Mucosa of stomach (tissue), 1 donor: Measurements from ENCODE around the gene CANT1.
"Not testable (repeated sequence)": the region's sequence is repeated elsewhere in the genome, so short reads cannot be mapped to it uniquely, and the experiment has no call there.

Source experiments
- H3K27me3 ChIP-seq: one replicate; pipeline ENCODE4 v1.7.0; 2013; ENCODE audit warnings: mild to moderate bottlenecking, low read length; ENCODE audit not compliant: control insufficient read depth, insufficient read depth
- H3K36me3 ChIP-seq: one replicate; pipeline ENCODE4 v1.7.0; 2013; ENCODE audit warnings: low read length; ENCODE audit not compliant: control insufficient read depth, insufficient read depth
- H3K4me1 ChIP-seq: one replicate; pipeline ENCODE4 v1.7.0; 2013; ENCODE audit warnings: mild to moderate bottlenecking, low read length; ENCODE audit not compliant: control insufficient read depth, insufficient read depth
- H3K4me3 ChIP-seq: one replicate; pipeline ENCODE4 v1.7.0; 2013; ENCODE audit warnings: low read length
- H3K9ac ChIP-seq: one replicate; pipeline ENCODE4 v1.7.0; 2013; ENCODE audit warnings: mild to moderate bottlenecking, low read length, moderate library complexity
- H3K9me3 ChIP-seq: one replicate; pipeline ENCODE4 v1.7.0; 2013; ENCODE audit warnings: mild to moderate bottlenecking, low read length, moderate library complexity; ENCODE audit not compliant: control insufficient read depth
- donor health status: Pancreatic carcinoma.

Gene CANT1

DNA sequence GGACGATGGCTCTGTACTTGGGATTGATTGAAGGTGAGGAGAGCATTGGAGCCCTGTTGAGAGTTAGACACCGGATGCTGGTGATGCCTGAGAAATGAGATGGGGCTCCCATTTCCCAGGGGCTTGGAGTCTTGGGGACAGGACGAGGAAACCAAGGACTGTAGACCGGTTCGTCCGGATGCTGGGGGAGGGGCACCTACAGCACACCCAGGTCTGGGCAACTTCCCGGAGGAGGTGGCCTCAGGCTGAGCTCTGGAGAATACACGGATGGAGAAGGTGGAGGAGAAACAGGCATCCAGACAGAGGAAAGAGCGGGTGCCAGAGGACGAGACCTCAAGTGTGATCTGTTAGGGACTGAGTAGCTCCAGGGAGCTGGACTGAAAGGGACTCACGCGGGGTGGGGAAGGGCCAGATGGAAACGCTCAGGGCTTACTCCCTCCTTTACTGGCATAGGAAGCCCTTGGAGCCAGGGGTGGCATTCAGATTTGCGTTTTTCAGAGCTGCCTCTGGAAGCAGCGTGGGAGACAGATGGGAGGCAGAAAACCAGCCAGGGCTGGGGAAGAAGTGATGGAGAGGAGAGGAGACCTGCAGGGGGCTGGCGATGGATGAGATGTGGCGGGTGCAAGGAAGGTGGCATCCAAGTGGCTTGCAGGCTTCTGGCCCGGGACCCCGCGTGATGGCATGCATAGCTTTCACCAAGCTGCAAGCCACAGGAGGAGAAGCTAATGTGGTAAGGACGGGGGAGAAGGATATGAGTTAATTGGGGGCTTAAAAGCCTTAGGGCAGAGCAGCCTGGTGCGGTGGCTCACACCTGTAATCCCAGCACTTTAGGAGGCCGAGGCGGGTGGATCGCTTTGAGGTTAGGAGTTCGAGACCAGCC lies 22.7 kb upstream of the CANT1 start:
- no peaks in the 10 kb centered on the region for H3K36me3 ChIP-seq
- H3K9me3 ChIP-seq: no peaks in the 10 kb centered on the region
- H3K9ac ChIP-seq: no peak overlapping the region
- H3K4me1 ChIP-seq: peaks cover 34% of the 10 kb centered on the region
- H3K4me3 ChIP-seq: no peak overlapping the region
- H3K27me3 ChIP-seq: peaks cover 19% of the 10 kb centered on the region

- not testable (repeated sequence) for H3K4me3 ChIP-seq, H3K9ac ChIP-seq, H3K36me3 ChIP-seq, H3K9me3 ChIP-seq
- Histone ChIP-seq H3K27me3 (peaks cover 21% of the 10 kb centered on the region), H3K4me1 (peaks cover 46% of the 10 kb centered on the region)
Observed at GRCh38 chr17:79030636-79031035, 21.1 kb upstream of the CANT1 start.

DNA sequence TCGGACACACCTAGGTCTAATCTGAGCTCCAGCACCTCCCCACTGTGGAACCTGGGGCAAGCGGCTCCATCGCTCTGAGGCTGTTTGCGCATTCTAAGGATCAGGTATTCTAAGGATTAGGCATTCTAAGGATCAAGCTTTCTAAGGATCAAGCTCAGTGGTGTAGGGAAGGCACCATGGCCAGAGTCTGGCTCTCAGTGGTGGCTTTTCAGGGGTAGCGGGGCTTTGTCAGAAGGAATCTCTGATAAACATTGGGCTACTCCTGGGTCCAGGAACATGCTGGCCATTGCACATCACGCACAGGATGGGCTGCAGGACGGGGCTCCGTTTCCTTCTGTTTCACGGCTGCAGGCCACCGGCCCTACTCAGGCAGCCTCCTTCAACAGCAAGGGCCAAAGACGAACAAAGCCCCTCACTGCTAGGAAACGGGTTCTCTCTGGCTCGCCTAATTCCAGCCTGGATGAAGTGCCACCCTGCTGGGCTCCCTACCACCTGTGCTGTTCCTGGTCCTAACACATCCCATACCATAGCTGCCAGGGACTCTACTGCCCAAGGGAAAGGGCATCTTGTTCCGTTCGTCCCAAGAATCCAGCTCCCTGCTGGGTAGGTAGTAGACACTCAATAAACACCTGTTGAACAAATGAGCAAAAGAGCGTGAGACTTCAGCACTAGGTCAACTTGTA lies 19.9 kb upstream of the CANT1 start:
- Histone ChIP-seq H3K4me1 (peaks cover 53% of the 10 kb centered on the region), H3K36me3 (no peaks in the 10 kb centered on the region), H3K9ac (no peak overlapping the region), H3K9me3 (no peaks in the 10 kb centered on the region), H3K4me3 (no peak overlapping the region), H3K27me3 (peaks cover 31% of the 10 kb centered on the region)

DNA sequence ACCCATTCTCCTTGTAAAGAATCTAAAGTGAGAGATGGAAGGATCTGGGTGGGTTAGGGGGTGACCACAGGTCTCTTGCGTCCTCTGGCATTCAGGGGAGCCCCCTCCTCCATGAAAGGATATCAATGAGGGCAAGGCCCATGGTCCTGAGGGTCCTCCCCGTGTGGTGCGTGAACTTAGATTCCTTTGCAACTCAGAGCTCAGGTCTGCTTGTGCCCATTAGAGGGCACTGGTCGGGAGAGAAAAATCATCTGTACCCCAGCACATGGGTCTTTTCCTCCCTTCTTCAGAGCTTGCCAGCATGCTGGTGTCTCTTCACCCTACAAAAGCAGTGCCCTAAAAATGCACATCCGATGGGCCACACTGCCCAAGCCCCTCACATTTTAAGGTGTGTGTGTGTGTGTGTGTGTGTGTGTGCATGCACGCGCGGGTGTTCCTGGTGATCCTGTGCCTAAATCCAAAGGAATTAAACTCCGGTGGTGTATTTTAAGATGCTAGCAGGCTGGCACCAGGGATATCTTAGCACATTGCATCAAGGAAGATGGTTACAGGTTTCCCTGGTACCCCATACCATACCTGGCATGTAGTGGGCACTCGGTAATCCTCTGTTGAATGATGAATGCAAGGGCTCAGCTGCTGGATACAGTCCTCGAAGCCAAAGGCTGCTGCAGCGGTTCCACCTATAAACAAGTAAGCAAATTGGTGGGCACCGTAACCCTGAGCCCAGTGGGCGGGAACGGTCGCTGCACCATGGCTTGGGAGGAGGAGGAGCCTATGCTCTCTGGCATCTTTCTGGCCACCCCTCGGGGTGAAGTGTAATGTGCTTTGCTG lies 19.1 kb upstream of the CANT1 start:
- no peak overlapping the region for H3K4me3 ChIP-seq
- H3K27me3 ChIP-seq: peaks cover 38% of the 10 kb centered on the region
- peaks cover 49% of the 10 kb centered on the region for H3K4me1 ChIP-seq
- no peak overlapping the region for H3K9ac ChIP-seq
- no peaks in the 10 kb centered on the region for H3K9me3 ChIP-seq
- no peaks in the 10 kb centered on the region for H3K36me3 ChIP-seq

DNA sequence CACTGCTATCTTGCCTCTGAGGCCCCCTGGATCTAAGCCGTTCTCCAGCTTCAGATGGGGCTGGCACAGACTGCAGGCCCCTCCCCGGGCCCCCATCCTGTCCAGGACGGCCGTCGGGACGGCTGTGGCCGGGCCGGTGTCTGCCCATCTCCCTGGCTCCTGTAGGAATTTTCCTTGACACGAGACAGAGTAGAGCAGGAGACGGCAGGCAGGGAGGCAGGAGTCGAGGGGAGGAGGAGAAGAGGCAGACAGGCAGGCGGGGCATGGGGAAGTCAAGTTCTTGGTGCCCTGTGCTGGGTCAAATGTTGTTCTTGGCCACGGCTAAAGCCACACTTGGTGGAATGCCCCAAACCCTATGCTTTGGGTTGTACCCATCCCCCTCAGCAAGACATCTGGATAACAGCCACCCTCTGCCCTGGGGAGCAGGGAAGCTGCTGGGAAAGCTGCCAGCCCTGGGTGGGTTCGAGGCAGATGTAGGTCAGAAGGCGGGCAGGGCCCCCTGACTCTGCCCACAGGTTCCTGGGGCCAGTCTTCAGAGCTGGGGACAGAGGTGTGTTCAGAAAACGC lies 18.4 kb upstream of the CANT1 start:
- peaks cover 55% of the 10 kb centered on the region for H3K4me1 ChIP-seq
- H3K4me3 ChIP-seq: no peak overlapping the region
- H3K9me3 ChIP-seq: no peaks in the 10 kb centered on the region
- no peak overlapping the region for H3K9ac ChIP-seq
- H3K36me3 ChIP-seq: no peaks in the 10 kb centered on the region
- peaks cover 43% of the 10 kb centered on the region for H3K27me3 ChIP-seq

GRCh38 chr17:79027274-79027924 lies 17.8 kb upstream of the CANT1 start:
- Histone ChIP-seq H3K4me3 (no peak overlapping the region), H3K27me3 (peaks cover 43% of the 10 kb centered on the region), H3K4me1 (peaks cover 61% of the 10 kb centered on the region), H3K36me3 (no peaks in the 10 kb centered on the region), H3K9me3 (no peaks in the 10 kb centered on the region), H3K9ac (no peak overlapping the region)

DNA sequence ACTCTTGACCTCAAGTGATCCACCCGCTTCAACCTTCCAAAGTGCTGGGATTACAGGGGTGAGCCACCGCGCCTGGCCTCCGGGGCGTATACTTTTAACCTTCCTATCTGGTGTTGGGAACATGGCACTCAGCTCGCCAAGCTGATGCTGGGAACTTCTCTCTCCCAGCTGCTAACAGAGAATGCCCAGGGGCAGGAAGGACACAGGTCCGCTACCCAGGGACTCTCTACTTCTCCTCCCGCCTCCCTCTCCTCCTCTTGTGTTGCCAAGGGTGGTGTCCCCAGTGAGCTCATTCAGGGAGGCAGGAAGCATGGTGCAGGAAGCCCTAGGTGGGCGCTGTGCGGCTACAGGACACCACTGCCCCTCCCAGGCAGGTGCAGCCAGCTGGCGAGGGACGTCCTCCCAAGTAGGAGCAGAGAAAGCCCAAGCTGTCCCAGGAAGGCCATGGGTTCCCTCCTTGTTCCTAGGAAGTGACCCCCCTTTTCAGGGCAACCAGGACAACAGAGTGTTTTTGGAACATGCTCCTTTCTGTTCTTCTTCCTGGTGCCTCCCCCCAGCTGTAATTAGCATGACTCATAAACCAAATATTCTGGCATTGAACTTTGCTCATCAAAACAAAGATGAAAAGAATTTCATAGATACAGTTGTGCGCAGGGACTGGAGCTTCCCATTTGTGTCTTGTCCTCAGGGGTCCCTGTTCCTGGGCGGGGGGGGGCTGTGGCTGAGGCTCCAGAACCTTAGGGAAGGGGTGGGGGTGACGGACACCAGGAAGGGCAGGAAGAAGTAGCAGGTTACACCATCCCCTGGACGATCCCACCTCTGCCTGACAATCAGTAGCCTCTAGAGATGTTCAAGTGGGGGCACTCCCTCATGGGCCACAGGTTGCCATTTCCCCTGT lies 17.1 kb upstream of the CANT1 start:
- H3K9ac ChIP-seq: no peak overlapping the region
- H3K4me3 ChIP-seq: no peak overlapping the region
- peaks cover 64% of the 10 kb centered on the region for H3K4me1 ChIP-seq
- H3K36me3 ChIP-seq: no peaks in the 10 kb centered on the region
- H3K27me3 ChIP-seq: peaks cover 43% of the 10 kb centered on the region
- no peaks in the 10 kb centered on the region for H3K9me3 ChIP-seq

DNA sequence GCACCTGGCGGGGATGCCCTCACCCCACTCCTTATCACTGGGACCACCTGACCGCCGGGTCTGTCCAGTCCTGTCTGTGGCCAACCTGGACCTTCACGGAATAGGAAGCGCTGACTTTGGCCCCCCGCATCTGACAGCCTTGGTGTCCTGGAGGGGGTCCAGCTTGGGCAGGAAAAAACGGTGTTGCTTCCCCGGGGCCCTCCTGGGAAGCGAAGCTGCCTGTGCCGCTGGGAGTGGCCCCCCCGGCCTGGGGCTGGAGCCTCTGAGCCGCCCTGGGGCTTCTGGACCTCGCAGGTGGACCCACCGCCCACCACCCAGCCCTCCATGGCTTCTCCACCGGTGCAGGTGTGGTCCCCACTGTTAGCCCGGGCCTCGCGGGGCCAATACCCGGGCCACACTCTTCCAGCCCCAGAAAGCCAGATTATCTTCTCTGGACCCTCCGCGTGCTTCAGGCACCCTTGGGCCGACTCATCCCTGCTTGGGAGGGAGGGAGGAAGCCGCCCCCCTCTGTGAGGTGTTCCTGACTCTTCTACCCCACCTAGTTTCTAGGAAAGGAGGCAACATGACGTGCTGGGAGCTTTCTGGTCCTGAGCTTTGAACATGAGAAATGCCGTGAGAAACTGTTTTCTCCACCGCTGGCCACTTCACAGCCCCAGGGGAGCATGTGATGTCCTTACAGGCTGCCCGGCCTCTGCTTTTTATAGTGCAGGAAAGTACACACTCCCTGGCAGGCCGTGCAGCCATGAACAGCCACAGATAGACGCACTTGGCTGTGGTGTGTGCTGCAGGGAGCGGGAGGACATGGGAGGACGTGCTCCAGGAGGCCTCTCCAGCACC lies 15.6 kb upstream of the CANT1 start:
- Histone ChIP-seq H3K4me3 (peak overlapping the region; percentile 27), H3K9ac (peak overlapping the region; percentile 20), H3K9me3 (no peaks in the 10 kb centered on the region), H3K4me1 (peaks cover 73% of the 10 kb centered on the region), H3K27me3 (peaks cover 43% of the 10 kb centered on the region), H3K36me3 (no peaks in the 10 kb centered on the region)

DNA sequence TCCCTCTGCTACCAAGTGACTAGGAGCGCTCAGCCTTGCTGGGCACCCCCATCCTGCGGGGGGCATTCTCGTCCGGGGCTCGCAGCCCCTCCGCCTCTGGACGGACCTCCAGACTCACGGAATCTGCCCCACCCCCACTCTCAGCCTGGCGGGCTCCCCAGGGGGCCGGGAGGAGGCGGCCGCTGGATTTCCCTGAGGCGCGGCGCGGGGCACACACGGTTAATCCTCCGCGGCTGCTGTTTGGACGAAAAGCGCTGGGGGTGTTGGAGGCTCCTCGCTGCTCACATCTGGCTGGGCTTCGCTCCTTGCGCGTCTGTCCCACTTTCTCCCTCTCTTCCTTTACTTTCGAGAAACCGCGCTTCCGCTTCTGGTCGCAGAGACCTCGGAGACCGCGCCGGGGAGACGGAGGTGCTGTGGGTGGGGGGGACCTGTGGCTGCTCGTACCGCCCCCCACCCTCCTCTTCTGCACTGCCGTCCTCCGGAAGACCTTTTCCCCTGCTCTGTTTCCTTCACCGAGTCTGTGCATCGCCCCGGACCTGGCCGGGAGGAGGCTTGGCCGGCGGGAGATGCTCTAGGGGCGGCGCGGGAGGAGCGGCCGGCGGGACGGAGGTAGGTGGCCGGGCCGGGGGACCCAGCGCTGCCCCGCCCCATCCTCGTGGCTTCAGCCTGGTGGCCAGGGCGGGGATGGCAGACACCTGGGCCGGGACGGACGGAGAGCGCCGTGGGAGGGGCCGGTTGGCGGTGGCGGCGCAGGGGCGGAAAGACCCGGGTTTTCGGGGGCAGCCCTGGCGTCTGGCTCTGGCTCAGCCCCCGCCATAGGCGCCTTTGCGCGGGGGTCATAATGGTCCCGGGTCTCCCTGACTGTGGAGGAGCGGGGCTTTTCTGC lies 14.6 kb upstream of the CANT1 start, which contains the start of gene C1QTNF1:
C1QTNF1 (plus strand) TSS at position 284 of the 886 bp plus-strand sequence. CDS start 19,800 bp downstream, outside the sequence.
- peak within 1 kb of the TSS; percentile 27 for H3K4me3 ChIP-seq
- peaks cover 37% of the 10 kb centered on the region for H3K27me3 ChIP-seq
- H3K9me3 ChIP-seq: no peaks in the 10 kb centered on the region
- no peaks in the 10 kb centered on the region for H3K36me3 ChIP-seq
- H3K9ac ChIP-seq: peak within 1 kb of the TSS; percentile 20
- H3K4me1 ChIP-seq: peaks cover 79% of the 10 kb centered on the region
